VCaP (cell line): ENCODE data around the gene ARHGAP1.

Source experiments
- H3K27ac ChIP-seq: fragments of 450-650 bp; 2 replicates; pipeline ENCODE4 v1.5.1; 2017
- CTCF ChIP-seq: fragments of 450-650 bp; conservative IDR thresholded peaks from 2 replicates; pipeline ENCODE4 v1.5.1; 2017; ENCODE audit warnings: mild to moderate bottlenecking, moderate library complexity

ARHGAP1 gene

GRCh38 chr11:46729110-46730027 lies 28.9 kb upstream of the ARHGAP1 start:
- no peak overlapping the region for H3K27ac ChIP-seq
- TF ChIP-seq CTCF = no peak

- no peak for TF ChIP-seq CTCF
- H3K27ac ChIP-seq = no peak overlapping the region
These were observed 28.2 kb upstream of the ARHGAP1 start for GRCh38 chr11:46728659-46729040.

GRCh38 chr11:46727952-46728658 lies 27.7 kb upstream of the ARHGAP1 start:
- TF ChIP-seq CTCF = no peak
- H3K27ac ChIP-seq = no peak overlapping the region

GRCh38 chr11:46726206-46726862 lies 25.9 kb upstream of the ARHGAP1 start:
- no peak for TF ChIP-seq CTCF
- no peak overlapping the region for H3K27ac ChIP-seq

- no peak for TF ChIP-seq CTCF
- no peak overlapping the region for H3K27ac ChIP-seq
These were observed 25.2 kb upstream of the ARHGAP1 start for GRCh38 chr11:46725338-46726205.

- H3K27ac ChIP-seq = no peak overlapping the region
- TF ChIP-seq CTCF = no peak
These were observed 23.7 kb upstream of the ARHGAP1 start for GRCh38 chr11:46724088-46724487.
